AG10803 (cell line): ENCODE measurements around the gene DAP.

Source experiments
- DNase-seq: peaks from one replicate; pipeline ENCODE4 v3.0.0; 2010; ENCODE audit warnings: low read depth
- H3K4me3 ChIP-seq: 2 replicates; pipeline ENCODE4 v1.5.1; 2011; ENCODE audit warnings: mild to moderate bottlenecking, low read length, control low read depth
- CTCF ChIP-seq: conservative IDR thresholded peaks from 2 replicates; pipeline ENCODE4 v1.5.1; 2011; ENCODE audit warnings: mild to moderate bottlenecking, low read length, control low read depth, inconsistent platforms

DAP gene

DNA sequence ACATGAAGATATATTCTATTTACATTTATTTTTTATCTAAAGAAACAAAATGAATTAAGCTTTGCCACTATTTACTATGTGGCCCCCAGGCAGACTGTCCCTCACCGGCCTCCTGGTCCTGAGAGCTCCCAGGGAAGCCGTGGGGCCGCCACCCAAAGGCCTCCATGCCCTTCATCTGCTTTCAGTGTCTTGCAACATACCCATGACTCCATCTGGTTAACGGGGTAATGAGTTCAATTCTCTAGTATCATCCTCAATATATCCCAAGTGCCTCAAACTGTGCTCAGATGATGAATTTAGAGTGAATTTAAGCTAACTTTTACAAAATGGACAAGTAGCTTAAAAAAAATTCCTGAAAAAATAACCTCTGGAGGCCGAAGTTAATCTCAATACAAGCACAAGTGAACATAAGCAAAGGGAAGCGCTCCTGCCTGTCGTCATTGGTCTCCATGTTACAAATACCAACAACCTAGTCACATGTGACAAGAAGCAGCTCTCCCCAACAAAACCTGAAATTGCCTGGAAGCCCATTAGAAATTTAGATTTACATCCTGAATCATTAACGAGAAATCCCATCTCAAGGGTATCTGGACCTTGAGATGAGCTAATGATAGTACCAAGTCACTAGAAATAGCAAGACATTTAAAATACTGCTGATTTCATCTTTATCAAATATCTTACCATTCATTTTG, 26.1 kb downstream of the DAP start:
- no peak for DNase-seq
- TF ChIP-seq CTCF = no peak
- H3K4me3 ChIP-seq = no peak overlapping the region

GRCh38 chr5:10734037-10734709, 26.9 kb downstream of the DAP start:
- TF ChIP-seq CTCF = no peak
- no peak for DNase-seq
- no peak overlapping the region for H3K4me3 ChIP-seq

DNA sequence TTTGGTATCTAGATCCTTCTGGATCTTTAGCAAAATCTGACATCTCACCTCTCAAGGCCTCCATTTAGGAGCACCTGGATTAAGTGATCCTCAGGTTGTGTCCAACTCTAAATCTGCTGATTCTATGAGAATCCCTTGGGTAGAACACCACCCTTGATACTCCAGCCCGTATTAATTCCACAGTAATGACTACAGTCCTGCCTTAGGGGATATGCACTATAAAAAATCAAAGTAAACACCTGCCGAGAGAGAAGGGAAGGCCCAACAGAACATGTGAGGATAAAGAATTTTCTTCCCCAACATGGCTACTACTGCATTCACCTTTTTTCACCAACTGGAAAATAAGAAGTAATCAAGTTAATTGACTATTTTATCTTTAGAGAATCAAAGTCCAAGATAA, 27.6 kb downstream of the DAP start:
- no peak for TF ChIP-seq CTCF
- DNase-seq = no peak
- H3K4me3 ChIP-seq = no peak overlapping the region

DNA sequence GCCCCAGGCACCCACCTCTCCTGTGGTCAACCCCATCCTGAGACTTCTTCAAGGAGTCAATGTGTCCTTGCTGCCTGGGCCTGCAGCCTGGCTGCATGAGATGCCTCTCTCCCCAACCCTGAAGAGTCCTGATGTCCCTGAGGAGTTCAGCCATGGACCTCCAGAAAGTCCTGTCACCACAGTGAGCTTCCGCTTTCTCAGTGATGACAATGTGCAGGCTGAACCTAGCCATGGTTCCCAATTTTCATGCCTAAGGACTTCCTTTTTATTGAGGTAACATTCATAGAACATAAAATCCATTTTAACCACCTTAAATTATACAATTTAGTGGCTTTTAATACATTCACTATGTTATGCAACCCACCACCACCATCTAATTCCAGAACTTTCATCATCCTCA, 29.1 kb downstream of the DAP start:
- no peak overlapping the region for H3K4me3 ChIP-seq
- DNase-seq = no peak

GRCh38 chr5:10730043-10730351, 31.0 kb downstream of the DAP start:
- no peak overlapping the region for H3K4me3 ChIP-seq

More for the DNA sequence above, 29.1 kb downstream of the DAP start:
- TF ChIP-seq CTCF = no peak

GRCh38 chr5:10729320-10730042, 31.6 kb downstream of the DAP start:
- no peak overlapping the region for H3K4me3 ChIP-seq
- no peak for TF ChIP-seq CTCF
- no peak for DNase-seq

More at GRCh38 chr5:10730043-10730351, 31.0 kb downstream of the DAP start:
- TF ChIP-seq CTCF = no peak
- no peak for DNase-seq
